ENCODE results near the gene TNFAIP8L2.

GRCh38 chr1:151176514-151177045 is 20.1 kb downstream of the TNFAIP8L2 start:
- TF ChIP-seq CTCF (IDR thresholded peaks at IDR 0.05): no peak
- no peak for TF ChIP-seq POLR2A (IDR thresholded peaks at IDR 0.05)
